Vagina (tissue), 2 donors: ENCODE measurements around the gene C5orf22.

Experiments
- CTCF ChIP-seq, 3 experiments: fragments of 450-650 bp in 2 of 3; fragments of 200-600 bp in 1 of 3; sonication (generic) in 1 of 3; IDR thresholded peaks; one replicate each; pipeline ENCODE4 v1.5.1; 2017 to 2019; ENCODE audit warnings: antibody characterized with exemption in 3 of 3, mild to moderate bottlenecking in 2 of 3, moderate library complexity in 2 of 3
- POLR2A ChIP-seq, 2 donors: fragments of 450-650 bp; IDR thresholded peaks; one replicate each; pipeline ENCODE4 v1.6.1; 2017; ENCODE audit warnings: antibody characterized with exemption in 2 of 2, mild to moderate bottlenecking in 2 of 2, moderate library complexity in 2 of 2
- POLR2AphosphoS5 ChIP-seq, 2 donors: sonication (generic); formaldehyde crosslinking; IDR thresholded peaks; one replicate each; pipeline ENCODE4 v1.9.0; 2017; ENCODE audit warnings: antibody characterized with exemption in 2 of 2, mild to moderate bottlenecking in 2 of 2, low read depth in 1 of 2; ENCODE audit not compliant: insufficient read depth in 1 of 2

GRCh38 chr5:31502506-31502905, 29.6 kb upstream of the C5orf22 start:
- no peak for TF ChIP-seq CTCF (IDR thresholded peaks at IDR 0.05)
- no peak for TF ChIP-seq POLR2A (IDR thresholded peaks at IDR 0.05)
- TF ChIP-seq POLR2AphosphoS5 (IDR thresholded peaks at IDR 0.05; ENCODE audit: insufficient read depth in 1 of 2, low read depth in 1 of 2): no peak
